OCI-LY1 (cell line): ENCODE data around the gene CALHM1.
A peak's percentile ranks its signal among the peaks of the same experiment; 100 is the strongest.

Source experiments
- H2AFZ ChIP-seq: fragments of 200-600 bp; sonication (generic), shearing (Covaris generic); 2 replicates; pipeline ENCODE4 v1.6.0; 2014; ENCODE audit warnings: antibody characterized with exemption, mild to moderate bottlenecking, low read length
- H3F3A ChIP-seq: fragments of 200-600 bp; sonication (generic), shearing (Covaris generic); 2 replicates; pipeline ENCODE4 v1.6.0; 2014; ENCODE audit warnings: mild to moderate bottlenecking, antibody characterized with exemption, low read length, moderate library complexity; ENCODE audit not compliant: insufficient read depth
- H3K27ac ChIP-seq: fragments of 200-600 bp; sonication (generic); 2 replicates; pipeline ENCODE4 v1.5.1; 2014; ENCODE audit warnings: low read length, mixed run types, mild to moderate bottlenecking, low read depth; ENCODE audit not compliant: poor library complexity, severe bottlenecking
- H3K27me3 ChIP-seq: fragments of 200-600 bp; sonication (generic); 2 replicates; pipeline ENCODE4 v1.6.0; 2014; ENCODE audit warnings: antibody characterized with exemption, mild to moderate bottlenecking, low read length, moderate library complexity; ENCODE audit not compliant: insufficient read depth
- H3K36me3 ChIP-seq: fragments of 200-600 bp; sonication (generic); 2 replicates; pipeline ENCODE4 v1.6.1; 2014; ENCODE audit warnings: mild to moderate bottlenecking, antibody characterized with exemption, low read length, moderate library complexity, mixed read lengths; ENCODE audit not compliant: insufficient read depth
- H3K4me1 ChIP-seq: fragments of 200-600 bp; sonication (generic); 2 replicates; pipeline ENCODE4 v1.5.1; 2014; ENCODE audit warnings: mild to moderate bottlenecking, low read length, moderate library complexity; ENCODE audit not compliant: insufficient read depth, severe bottlenecking
- H3K4me2 ChIP-seq: fragments of 200-600 bp; sonication (generic), shearing (Covaris generic); 2 replicates; pipeline ENCODE4 v1.6.1; 2014; ENCODE audit warnings: low read length
- H3K4me3 ChIP-seq: fragments of 200-600 bp; sonication (generic); 2 replicates; pipeline ENCODE4 v1.5.1; 2014; ENCODE audit warnings: low read length, low read depth, mild to moderate bottlenecking, mixed read lengths; ENCODE audit not compliant: poor library complexity, severe bottlenecking
- H3K79me2 ChIP-seq: fragments of 200-600 bp; shearing (Covaris generic); 2 replicates; pipeline ENCODE4 v1.6.1; 2016; ENCODE audit warnings: mixed run types, low read length, mixed read lengths; ENCODE audit not compliant: insufficient read depth
- H3K9ac ChIP-seq: fragments of 200-600 bp; sonication (generic), shearing (Covaris generic); 2 replicates; pipeline ENCODE4 v1.6.1; 2014; ENCODE audit warnings: mild to moderate bottlenecking, low read length, mixed read lengths
- H3K9me2 ChIP-seq: fragments of 200-600 bp; sonication (generic), shearing (Covaris generic); 2 replicates; pipeline ENCODE4 v1.6.1; 2014; ENCODE audit warnings: low read depth, mild to moderate bottlenecking, low read length, mixed read lengths
- H3K9me3 ChIP-seq: fragments of 200-600 bp; shearing (Covaris generic); 2 replicates; pipeline ENCODE4 v1.6.1; 2014; ENCODE audit warnings: low read length, mixed read lengths
- H4K20me1 ChIP-seq: fragments of 200-600 bp; sonication (generic), shearing (Covaris generic); 2 replicates; pipeline ENCODE4 v1.6.0; 2016; ENCODE audit warnings: mild to moderate bottlenecking, low read length; ENCODE audit not compliant: insufficient read depth
- CTCF ChIP-seq: fragments of 200-600 bp; sonication (generic), shearing (Covaris generic); IDR thresholded peaks from 2 replicates; pipeline ENCODE4 v1.5.1; 2017; ENCODE audit warnings: mild to moderate bottlenecking, antibody characterized with exemption, low read length, moderate library complexity, mixed read lengths
- EZH2 ChIP-seq: fragments of 200-600 bp; sonication (generic), shearing (Covaris generic); IDR thresholded peaks from 2 replicates; pipeline ENCODE4 v1.8.0; 2017; ENCODE audit warnings: borderline replicate concordance, mixed run types, mild to moderate bottlenecking, antibody characterized with exemption, low read length, moderate library complexity, mixed read lengths

Gene CALHM1

GRCh38 chr10:103466734-103467133 is 8.0 kb upstream of the CALHM1 start:
- Histone ChIP-seq H3K9ac (peak overlapping the region; percentile 7; the same call in 1 of the 2 replicates), H3F3A (no peaks in the 10 kb centered on the region), H3K4me3 (no peak overlapping the region), H2AFZ (no peak overlapping the region), H3K9me2 (no peaks in the 10 kb centered on the region), H3K9me3 (no peaks in the 10 kb centered on the region), H4K20me1 (no peaks in the 10 kb centered on the region), H3K27me3 (no peaks in the 10 kb centered on the region), H3K4me2 (peak overlapping the region; percentile 21; the same call in 1 of the 2 replicates), H3K4me1 (peaks cover 44% of the 10 kb centered on the region), H3K27ac (peak overlapping the region; percentile 85), H3K36me3 (no peaks in the 10 kb centered on the region), H3K79me2 (no peaks in the 10 kb centered on the region)
- no peak for TF ChIP-seq CTCF
- no peak for TF ChIP-seq EZH2

GRCh38 chr10:103465411-103466179 is 6.9 kb upstream of the CALHM1 start:
- Histone ChIP-seq H3K36me3 (no peaks in the 10 kb centered on the region), H3K4me1 (peaks cover 32% of the 10 kb centered on the region), H2AFZ (no peak overlapping the region), H3K4me2 (no peak overlapping the region; the same call in 1 of the 2 replicates), H3K4me3 (no peak overlapping the region), H3K27ac (no peak overlapping the region), H3K79me2 (no peaks in the 10 kb centered on the region), H3F3A (no peaks in the 10 kb centered on the region), H3K9me2 (no peaks in the 10 kb centered on the region), H4K20me1 (no peaks in the 10 kb centered on the region), H3K9ac (no peak overlapping the region), H3K27me3 (no peaks in the 10 kb centered on the region), H3K9me3 (no peaks in the 10 kb centered on the region)
- TF ChIP-seq EZH2 (no peak), CTCF (no peak)

- no peaks in the 10 kb centered on the region for H3K9me2 ChIP-seq
- no peaks in the 10 kb centered on the region for H3K79me2 ChIP-seq
- no peaks in the 10 kb centered on the region for H3K36me3 ChIP-seq
- no peak overlapping the region for H2AFZ ChIP-seq
- no peak overlapping the region for H3K27ac ChIP-seq
- H3K27me3 ChIP-seq, result no peaks in the 10 kb centered on the region
- no peaks in the 10 kb centered on the region for H3K9me3 ChIP-seq
- no peaks in the 10 kb centered on the region for H3F3A ChIP-seq
- H3K4me1 ChIP-seq, result peaks cover 29% of the 10 kb centered on the region
- no peak for TF ChIP-seq EZH2
- TF ChIP-seq CTCF, result no peak
- H4K20me1 ChIP-seq, result no peaks in the 10 kb centered on the region
- H3K9ac ChIP-seq, result no peak overlapping the region
- H3K4me2 ChIP-seq, result no peak overlapping the region
- no peak overlapping the region for H3K4me3 ChIP-seq
These were observed 4.8 kb upstream of the CALHM1 start for GRCh38 chr10:103463499-103463898.
